ENCODE data around the gene MAD2L2. TPM values are rescaled to one million over a fixed set of nuclear protein-coding genes. Genes with fewer than 3 reads are reported as not detected.

MAD2L2 gene
- total RNA-seq, 1 donor from 2014 or later, result 19.8 TPM

DNA sequence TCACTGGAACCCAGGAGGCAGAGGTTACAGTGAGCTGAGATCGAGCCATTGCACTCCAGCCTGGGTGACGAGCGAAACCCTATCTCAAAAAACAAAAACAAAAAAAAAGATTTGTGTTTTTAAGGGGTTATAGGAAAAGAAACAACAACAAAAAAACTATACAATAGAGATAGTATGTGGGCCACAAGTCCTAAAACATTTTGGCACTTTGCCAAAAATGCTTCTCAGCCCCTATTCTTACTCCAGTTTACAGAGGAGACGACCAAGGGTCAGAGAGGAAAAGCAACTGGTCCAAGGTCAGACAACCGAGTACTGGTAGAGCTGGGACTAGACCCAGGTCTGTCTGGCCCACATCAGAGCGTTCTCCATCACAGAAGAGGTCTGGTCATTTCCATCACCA is 23.3 kb downstream of the MAD2L2 start:
- Histone ChIP-seq H3K27ac (ENCODE audit: low read depth, low read length) (no peak overlapping the region), H3K27me3 (ENCODE audit: control insufficient read depth in 3 of 3, insufficient read depth in 3 of 3, low read length in 3 of 3) (no peaks in the 10 kb centered on the region), H3K4me3 (ENCODE audit: low read length in 3 of 3) (no peak overlapping the region), H3K9me3 (ENCODE audit: control insufficient read depth in 3 of 3, low read length in 3 of 3) (no peaks in the 10 kb centered on the region), H3K4me1 (ENCODE audit: control insufficient read depth in 3 of 3, insufficient read depth in 3 of 3, low read length in 3 of 3) (peaks cover 5 to 11% (median 6%) of the 10 kb centered on the region in 3 donors), H3K9ac (ENCODE audit: low read depth in 1 of 3, low read length in 3 of 3) (no peak overlapping the region), H3K36me3 (ENCODE audit: control insufficient read depth in 3 of 3, insufficient read depth in 3 of 3, low read length in 3 of 3) (peaks cover 6 to 13% (median 8%) of the 10 kb centered on the region in 3 donors)

- Histone ChIP-seq H3K36me3 (ENCODE audit: control insufficient read depth in 3 of 3, insufficient read depth in 3 of 3, low read length in 3 of 3) (peaks cover 2 to 6% (median 2%) of the 10 kb centered on the region in 3 donors), H3K4me3 (ENCODE audit: low read length in 3 of 3) (peak overlapping the region; percentile 59 to 72 (median 66)), H3K4me1 (ENCODE audit: control insufficient read depth in 3 of 3, insufficient read depth in 3 of 3, low read length in 3 of 3) (peaks cover 10 to 17% (median 10%) of the 10 kb centered on the region in 3 donors), H3K27me3 (ENCODE audit: control insufficient read depth in 3 of 3, insufficient read depth in 3 of 3, low read length in 3 of 3) (peaks cover 3 to 8% (median 7%) of the 10 kb centered on the region in 3 donors), H3K9me3 (ENCODE audit: control insufficient read depth in 3 of 3, low read length in 3 of 3) (no peaks in the 10 kb centered on the region), H3K9ac (ENCODE audit: low read depth in 1 of 3, low read length in 3 of 3) (peak overlapping the region; percentile 59 to 78 (median 75)), H3K27ac (ENCODE audit: low read depth, low read length) (no peak overlapping the region)
These were observed 25.8 kb downstream of the MAD2L2 start for GRCh38 chr1:11654939-11655808.

GRCh38 chr1:11654137-11654938 is 26.6 kb downstream of the MAD2L2 start, which contains the start of the genes FBXO2 and FBXO44:
Gene FBXO2 (minus strand): TSS chr1:11654429. CDS start chr1:11654340, 89 bp downstream.
Gene FBXO44 (plus strand): TSS chr1:11654877. CDS start chr1:11655836, 959 bp downstream.
- Histone ChIP-seq H3K4me3 (ENCODE audit: low read length in 3 of 3) (peak within 1 kb of the TSS; percentile 59 to 72 (median 67)), H3K36me3 (ENCODE audit: control insufficient read depth in 3 of 3, insufficient read depth in 3 of 3, low read length in 3 of 3) (peaks cover 2 to 3% (median 2%) of the 10 kb centered on the region in 3 donors), H3K9ac (ENCODE audit: low read depth in 1 of 3, low read length in 3 of 3) (peak within 1 kb of the TSS; percentile 59 to 78 (median 75)), H3K27ac (ENCODE audit: low read depth, low read length) (no peak within 1 kb of the TSS), H3K9me3 (ENCODE audit: control insufficient read depth in 3 of 3, low read length in 3 of 3) (no peaks in the 10 kb centered on the region), H3K4me1 (ENCODE audit: control insufficient read depth in 3 of 3, insufficient read depth in 3 of 3, low read length in 3 of 3) (peaks cover 14 to 24% (median 14%) of the 10 kb centered on the region in 3 donors), H3K27me3 (ENCODE audit: control insufficient read depth in 3 of 3, insufficient read depth in 3 of 3, low read length in 3 of 3) (peaks cover 12 to 17% (median 15%) of the 10 kb centered on the region in 3 donors)

DNA sequence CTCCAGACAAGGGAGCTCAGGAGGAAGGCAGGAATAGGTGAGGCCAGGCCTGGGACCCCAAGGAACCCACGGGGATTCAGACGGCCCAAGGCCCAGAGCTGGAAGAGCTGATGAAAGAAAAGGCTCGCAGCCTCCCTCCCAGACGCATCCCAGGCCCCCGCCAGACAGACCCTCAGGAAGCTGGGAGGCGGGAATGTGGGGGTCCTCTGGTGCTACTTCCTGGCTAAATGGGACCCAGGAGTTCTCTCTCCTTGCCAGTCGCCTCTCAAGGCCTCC is 27.1 kb downstream of the MAD2L2 start:
- H3K27me3 ChIP-seq (ENCODE audit: control insufficient read depth in 3 of 3, insufficient read depth in 3 of 3, low read length in 3 of 3), result peaks cover 14 to 17% (median 17%) of the 10 kb centered on the region in 3 donors
- peaks cover 14 to 26% (median 14%) of the 10 kb centered on the region in 3 donors for H3K4me1 ChIP-seq (ENCODE audit: control insufficient read depth in 3 of 3, insufficient read depth in 3 of 3, low read length in 3 of 3)
- no peak overlapping the region for H3K27ac ChIP-seq (ENCODE audit: low read depth, low read length)
- H3K9ac ChIP-seq (ENCODE audit: low read depth in 1 of 3, low read length in 3 of 3), result no peak overlapping the region
- H3K4me3 ChIP-seq (ENCODE audit: low read length in 3 of 3), result no peak overlapping the region
- H3K9me3 ChIP-seq (ENCODE audit: control insufficient read depth in 3 of 3, low read length in 3 of 3), result no peaks in the 10 kb centered on the region
- peaks cover 1 to 2% (median 2%) of the 10 kb centered on the region in 3 donors for H3K36me3 ChIP-seq (ENCODE audit: control insufficient read depth in 3 of 3, insufficient read depth in 3 of 3, low read length in 3 of 3)

DNA sequence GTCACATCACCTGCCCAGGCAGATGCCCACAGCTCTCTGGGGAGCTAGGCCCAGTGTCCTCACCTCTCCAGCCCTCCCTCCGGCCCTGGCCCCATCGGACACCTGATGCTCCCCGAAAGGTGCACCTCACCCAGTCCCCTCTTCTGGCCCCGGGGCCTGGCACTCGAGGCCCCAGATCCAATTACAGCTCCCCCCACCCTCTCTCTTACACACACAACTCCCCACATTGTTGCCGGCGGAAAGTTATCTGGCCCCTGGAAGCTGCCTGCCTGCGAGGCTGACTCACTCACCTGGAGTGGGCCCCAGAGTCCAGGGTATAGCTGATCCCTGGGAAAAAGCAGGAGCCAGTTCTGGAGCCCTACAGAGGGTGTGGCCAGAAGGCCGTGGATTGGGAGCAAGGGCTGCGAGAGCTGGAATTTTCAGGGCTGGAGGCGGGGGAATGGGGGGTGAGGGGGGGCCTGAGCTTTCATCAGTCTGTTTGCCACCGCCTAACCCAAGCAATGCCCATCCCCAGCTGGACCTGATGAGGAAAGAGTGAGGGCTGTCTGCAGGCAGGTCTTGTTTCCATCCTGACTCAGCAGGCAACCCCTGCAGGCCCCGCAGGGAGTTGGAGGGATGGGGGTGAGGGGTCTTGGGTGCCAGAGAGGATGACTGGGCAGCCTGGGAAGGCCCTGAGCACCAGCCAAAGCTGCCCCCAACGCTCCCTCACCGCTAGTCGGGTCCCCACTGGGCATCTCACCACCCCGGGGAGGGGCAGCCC is 27.7 kb downstream of the MAD2L2 start:
- peaks cover 16 to 31% (median 19%) of the 10 kb centered on the region in 3 donors for H3K4me1 ChIP-seq (ENCODE audit: control insufficient read depth in 3 of 3, insufficient read depth in 3 of 3, low read length in 3 of 3)
- H3K9me3 ChIP-seq (ENCODE audit: control insufficient read depth in 3 of 3, low read length in 3 of 3), result no peaks in the 10 kb centered on the region
- H3K9ac ChIP-seq (ENCODE audit: low read depth in 1 of 3, low read length in 3 of 3), result no peak overlapping the region
- H3K36me3 ChIP-seq (ENCODE audit: control insufficient read depth in 3 of 3, insufficient read depth in 3 of 3, low read length in 3 of 3), result peaks cover 0 to 2% (median 0%) of the 10 kb centered on the region in 3 donors
- peaks cover 14 to 22% (median 21%) of the 10 kb centered on the region in 3 donors for H3K27me3 ChIP-seq (ENCODE audit: control insufficient read depth in 3 of 3, insufficient read depth in 3 of 3, low read length in 3 of 3)
- H3K27ac ChIP-seq (ENCODE audit: low read depth, low read length), result no peak overlapping the region
- H3K4me3 ChIP-seq (ENCODE audit: low read length in 3 of 3), result no peak overlapping the region

DNA sequence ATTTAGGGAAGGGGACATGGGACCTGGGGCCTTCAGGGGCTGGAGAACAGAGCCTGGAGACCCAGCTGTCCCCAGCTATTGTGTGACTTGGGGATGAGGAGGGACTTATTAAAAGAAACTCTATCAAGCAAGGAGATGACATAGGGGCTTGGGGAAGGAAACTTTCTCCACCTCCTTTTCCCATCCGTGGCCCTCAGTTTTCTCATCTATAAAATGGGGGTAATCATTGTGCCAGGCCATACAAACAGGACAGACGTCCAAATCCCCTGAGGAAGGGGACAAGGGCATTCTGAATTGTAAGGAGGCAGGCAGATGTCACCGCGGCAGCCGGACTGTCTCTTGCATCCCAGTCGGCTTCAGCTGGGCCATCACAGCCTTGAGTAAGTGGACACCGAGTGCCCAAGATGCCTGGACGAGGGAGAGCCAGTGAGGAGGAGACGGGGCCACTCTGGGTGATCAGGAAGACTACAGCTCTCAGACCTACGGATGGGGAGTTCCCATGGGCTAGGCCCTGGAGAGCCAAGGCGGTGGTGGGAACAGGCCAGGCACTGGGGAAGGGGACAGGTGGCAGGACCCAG is 28.7 kb downstream of the MAD2L2 start:
- Histone ChIP-seq H3K9ac (ENCODE audit: low read depth in 1 of 3, low read length in 3 of 3) (no peak overlapping the region), H3K4me1 (ENCODE audit: control insufficient read depth in 3 of 3, insufficient read depth in 3 of 3, low read length in 3 of 3) (peaks cover 17 to 38% (median 26%) of the 10 kb centered on the region in 3 donors), H3K4me3 (ENCODE audit: low read length in 3 of 3) (no peak overlapping the region), H3K27me3 (ENCODE audit: control insufficient read depth in 3 of 3, insufficient read depth in 3 of 3, low read length in 3 of 3) (peaks cover 14 to 32% (median 25%) of the 10 kb centered on the region in 3 donors), H3K36me3 (ENCODE audit: control insufficient read depth in 3 of 3, insufficient read depth in 3 of 3, low read length in 3 of 3) (peaks cover 0 to 2% (median 0%) of the 10 kb centered on the region in 3 donors), H3K9me3 (ENCODE audit: control insufficient read depth in 3 of 3, low read length in 3 of 3) (no peaks in the 10 kb centered on the region), H3K27ac (ENCODE audit: low read depth, low read length) (no peak overlapping the region)

DNA sequence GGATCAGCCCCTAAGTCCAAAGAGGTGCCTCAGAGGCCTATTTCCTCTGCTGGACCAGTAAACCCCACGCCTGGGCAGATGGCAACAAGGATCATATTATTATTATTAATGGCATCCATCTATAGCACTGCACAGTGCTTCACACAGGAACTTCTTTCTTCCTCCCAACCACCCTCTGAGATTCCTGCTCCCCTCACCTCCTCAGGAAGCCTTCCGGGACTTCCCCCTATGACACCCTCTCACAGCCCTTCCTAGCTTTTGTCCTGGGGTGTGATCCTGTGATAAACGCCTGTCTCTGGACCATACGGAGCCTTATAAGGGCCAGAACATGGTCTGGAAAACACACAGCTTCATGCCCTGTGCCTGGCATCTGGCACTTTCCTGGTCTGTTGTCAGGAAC is 29.9 kb downstream of the MAD2L2 start:
- Histone ChIP-seq H3K9me3 (ENCODE audit: control insufficient read depth in 3 of 3, low read length in 3 of 3) (no peaks in the 10 kb centered on the region), H3K4me1 (ENCODE audit: control insufficient read depth in 3 of 3, insufficient read depth in 3 of 3, low read length in 3 of 3) (peaks cover 17 to 38% (median 26%) of the 10 kb centered on the region in 3 donors), H3K9ac (ENCODE audit: low read depth in 1 of 3, low read length in 3 of 3) (no peak overlapping the region), H3K27me3 (ENCODE audit: control insufficient read depth in 3 of 3, insufficient read depth in 3 of 3, low read length in 3 of 3) (peaks cover 14 to 40% (median 34%) of the 10 kb centered on the region in 3 donors), H3K36me3 (ENCODE audit: control insufficient read depth in 3 of 3, insufficient read depth in 3 of 3, low read length in 3 of 3) (no peaks in the 10 kb centered on the region), H3K27ac (ENCODE audit: low read depth, low read length) (no peak overlapping the region), H3K4me3 (ENCODE audit: low read length in 3 of 3) (no peak overlapping the region)

DNA sequence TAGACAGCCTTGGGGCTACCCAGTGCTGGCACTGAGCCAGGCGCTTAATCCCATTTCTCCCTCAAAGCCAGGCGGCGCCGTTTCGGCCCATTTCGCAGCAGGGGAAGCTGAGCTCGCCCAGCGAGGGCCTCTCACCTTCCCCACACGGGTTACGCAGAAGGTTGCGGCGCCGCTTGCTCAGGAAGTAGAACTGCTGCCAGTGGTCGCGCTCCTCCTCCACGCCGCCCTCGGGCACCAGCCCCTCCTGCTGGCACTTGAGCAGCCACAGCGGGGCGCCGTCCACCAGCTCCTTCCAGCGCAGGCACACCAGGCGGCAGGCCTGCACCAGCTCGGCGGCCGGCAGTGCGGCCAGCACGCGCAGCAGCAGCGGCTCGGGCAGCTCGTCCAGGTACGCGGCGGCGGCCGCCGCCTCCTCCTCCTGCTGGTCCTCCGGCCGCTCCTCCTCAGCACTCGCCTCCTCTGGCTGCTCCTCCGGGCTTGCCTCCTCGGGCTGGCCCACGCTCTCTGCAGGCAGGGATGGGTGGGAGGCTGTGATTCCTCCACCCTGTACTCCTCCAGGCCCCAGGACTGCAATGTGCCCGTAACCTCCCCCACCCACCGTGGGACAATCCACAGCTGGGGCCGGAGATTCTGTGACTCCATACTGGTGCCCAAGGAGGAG is 30.5 kb downstream of the MAD2L2 start:
- Histone ChIP-seq H3K9ac (ENCODE audit: low read depth in 1 of 3, low read length in 3 of 3) (no peak overlapping the region), H3K9me3 (ENCODE audit: control insufficient read depth in 3 of 3, low read length in 3 of 3) (no peaks in the 10 kb centered on the region), H3K27ac (ENCODE audit: low read depth, low read length) (no peak overlapping the region), H3K4me3 (ENCODE audit: low read length in 3 of 3) (no peak overlapping the region), H3K27me3 (ENCODE audit: control insufficient read depth in 3 of 3, insufficient read depth in 3 of 3, low read length in 3 of 3) (peaks cover 14 to 41% (median 34%) of the 10 kb centered on the region in 3 donors), H3K4me1 (ENCODE audit: control insufficient read depth in 3 of 3, insufficient read depth in 3 of 3, low read length in 3 of 3) (peaks cover 16 to 33% (median 24%) of the 10 kb centered on the region in 3 donors), H3K36me3 (ENCODE audit: control insufficient read depth in 3 of 3, insufficient read depth in 3 of 3, low read length in 3 of 3) (no peaks in the 10 kb centered on the region)
